ENCODE measurements around the gene PARD3B.

The PARD3B gene

GRCh38 chr2:205585449-205586383 is 1040.4 kb downstream of the PARD3B start:
- H3K9me3 ChIP-seq (ENCODE audit: control insufficient read depth, insufficient read depth, low read length), result no peaks in the 10 kb centered on the region
- H3K4me1 ChIP-seq (ENCODE audit: control insufficient read depth, low read length), result no peaks in the 10 kb centered on the region
- no peaks in the 10 kb centered on the region for H3K36me3 ChIP-seq (ENCODE audit: control insufficient read depth, low read length)
- TF ChIP-seq CTCF (IDR thresholded peaks at IDR 0.05; ENCODE audit: low read depth, low read length, poor library complexity, severe bottlenecking) (no peak), EZH2phosphoT487 (IDR thresholded peaks at IDR 0.05; ENCODE audit: borderline replicate concordance, low read length) (no peak)
- H3K4me2 ChIP-seq (ENCODE audit: low read length), result no peak overlapping the region
- H4K20me1 ChIP-seq (ENCODE audit: control insufficient read depth, insufficient read depth, low read depth, low read length), result no peaks in the 10 kb centered on the region
- no peaks in the 10 kb centered on the region for H3K9me2 ChIP-seq (replicated peaks; ENCODE audit: control insufficient read depth, low read length)
- H3K27me3 ChIP-seq (ENCODE audit: control insufficient read depth, low read length), result no peaks in the 10 kb centered on the region
- H3F3A ChIP-seq (ENCODE audit: control insufficient read depth, insufficient read depth), result no peaks in the 10 kb centered on the region
- H3K4me3 ChIP-seq (ENCODE audit: low read length), result no peak overlapping the region
- H3K79me2 ChIP-seq (ENCODE audit: control insufficient read depth, low read length), result no peaks in the 10 kb centered on the region
- H3K27ac ChIP-seq (ENCODE audit: low read depth, low read length), result no peak overlapping the region

- no peak overlapping the region for H3K4me2 ChIP-seq (ENCODE audit: low read length)
- H3K27me3 ChIP-seq (ENCODE audit: control insufficient read depth, low read length), result no peaks in the 10 kb centered on the region
- H3K36me3 ChIP-seq (ENCODE audit: control insufficient read depth, low read length), result no peaks in the 10 kb centered on the region
- no peak for TF ChIP-seq EZH2phosphoT487 (IDR thresholded peaks at IDR 0.05; ENCODE audit: borderline replicate concordance, low read length)
- no peak for TF ChIP-seq CTCF (IDR thresholded peaks at IDR 0.05; ENCODE audit: low read depth, low read length, poor library complexity, severe bottlenecking)
- H4K20me1 ChIP-seq (ENCODE audit: control insufficient read depth, insufficient read depth, low read depth, low read length), result no peaks in the 10 kb centered on the region
- H3K4me3 ChIP-seq (ENCODE audit: low read length), result no peak overlapping the region
- no peaks in the 10 kb centered on the region for H3K9me2 ChIP-seq (replicated peaks; ENCODE audit: control insufficient read depth, low read length)
- H3K9me3 ChIP-seq (ENCODE audit: control insufficient read depth, insufficient read depth, low read length), result no peaks in the 10 kb centered on the region
- no peak overlapping the region for H3K27ac ChIP-seq (ENCODE audit: low read depth, low read length)
- no peaks in the 10 kb centered on the region for H3K79me2 ChIP-seq (ENCODE audit: control insufficient read depth, low read length)
- H3K4me1 ChIP-seq (ENCODE audit: control insufficient read depth, low read length), result no peaks in the 10 kb centered on the region
- no peaks in the 10 kb centered on the region for H3F3A ChIP-seq (ENCODE audit: control insufficient read depth, insufficient read depth)
These were observed 1041.4 kb downstream of the PARD3B start for GRCh38 chr2:205586626-205587025.

GRCh38 chr2:205589479-205589878 is 1044.2 kb downstream of the PARD3B start:
- H3K9me3 ChIP-seq (ENCODE audit: control insufficient read depth, insufficient read depth, low read length), result no peaks in the 10 kb centered on the region
- H3K27ac ChIP-seq (ENCODE audit: low read depth, low read length), result no peak overlapping the region
- no peaks in the 10 kb centered on the region for H3K79me2 ChIP-seq (ENCODE audit: control insufficient read depth, low read length)
- no peaks in the 10 kb centered on the region for H3K4me1 ChIP-seq (ENCODE audit: control insufficient read depth, low read length)
- H3K4me3 ChIP-seq (ENCODE audit: low read length), result no peak overlapping the region
- no peaks in the 10 kb centered on the region for H3F3A ChIP-seq (ENCODE audit: control insufficient read depth, insufficient read depth)
- no peaks in the 10 kb centered on the region for H3K36me3 ChIP-seq (ENCODE audit: control insufficient read depth, low read length)
- H4K20me1 ChIP-seq (ENCODE audit: control insufficient read depth, insufficient read depth, low read depth, low read length), result no peaks in the 10 kb centered on the region
- H3K27me3 ChIP-seq (ENCODE audit: control insufficient read depth, low read length), result no peaks in the 10 kb centered on the region
- no peak overlapping the region for H3K4me2 ChIP-seq (ENCODE audit: low read length)
- TF ChIP-seq EZH2phosphoT487 (IDR thresholded peaks at IDR 0.05; ENCODE audit: borderline replicate concordance, low read length) (no peak), CTCF (IDR thresholded peaks at IDR 0.05; ENCODE audit: low read depth, low read length, poor library complexity, severe bottlenecking) (no peak)
- no peaks in the 10 kb centered on the region for H3K9me2 ChIP-seq (replicated peaks; ENCODE audit: control insufficient read depth, low read length)
